RWPE2 (cell line): ENCODE data around the gene LAMB4.
A peak's percentile ranks its signal among the peaks of the same experiment; 100 is the strongest.

Experiments used
- ATAC-seq: fragments of 200-7000 bp; cut with Tn5 transposase; 3 replicates; pipeline ENCODE4 v1.9.1; 2021; ENCODE audit warnings: low read depth
- DNase-seq: peaks from one replicate; pipeline ENCODE4 v3.0.0-alpha.2; 2020; ENCODE audit warnings: low spot score
- H3K27ac ChIP-seq: fragments of 450-650 bp; 2 replicates; pipeline ENCODE4 v1.5.1; 2017; ENCODE audit warnings: mild to moderate bottlenecking; ENCODE audit not compliant: poor library complexity, severe bottlenecking
- H3K27me3 ChIP-seq: fragments of 250-450 bp; sonication (Bioruptor Pico); 2 replicates; pipeline ENCODE4 v1.5.1; 2021; ENCODE audit warnings: mild to moderate bottlenecking, moderate library complexity; ENCODE audit not compliant: insufficient read depth, poor library complexity, severe bottlenecking
- H3K36me3 ChIP-seq: fragments of 250-450 bp; sonication (Bioruptor Pico); 2 replicates; pipeline ENCODE4 v1.5.1; 2020; ENCODE audit warnings: low read depth, mild to moderate bottlenecking, moderate library complexity
- H3K4me1 ChIP-seq: fragments of 250-450 bp; sonication (Bioruptor Pico); 2 replicates; pipeline ENCODE4 v1.5.1; 2021; ENCODE audit warnings: mild to moderate bottlenecking, moderate library complexity; ENCODE audit not compliant: insufficient read depth, poor library complexity, severe bottlenecking
- H3K4me3 ChIP-seq: fragments of 250-450 bp; sonication (Bioruptor Pico); 2 replicates; pipeline ENCODE4 v1.5.1; 2021; ENCODE audit warnings: mild to moderate bottlenecking, moderate library complexity; ENCODE audit not compliant: severe bottlenecking
- H3K9me3 ChIP-seq: fragments of 250-450 bp; sonication (Bioruptor Pico); 2 replicates; pipeline ENCODE4 v1.5.1; 2021; ENCODE audit warnings: mild to moderate bottlenecking, moderate library complexity; ENCODE audit not compliant: severe bottlenecking
- TF ChIP-seq, protein P1 (sequence below): fragments of 450-650 bp; IDR thresholded peaks from one replicate; pipeline ENCODE4 v1.5.1; 2017; ENCODE audit warnings: mild to moderate bottlenecking, moderate library complexity; ENCODE audit not compliant: poor library complexity, severe bottlenecking

Gene LAMB4

DNA sequence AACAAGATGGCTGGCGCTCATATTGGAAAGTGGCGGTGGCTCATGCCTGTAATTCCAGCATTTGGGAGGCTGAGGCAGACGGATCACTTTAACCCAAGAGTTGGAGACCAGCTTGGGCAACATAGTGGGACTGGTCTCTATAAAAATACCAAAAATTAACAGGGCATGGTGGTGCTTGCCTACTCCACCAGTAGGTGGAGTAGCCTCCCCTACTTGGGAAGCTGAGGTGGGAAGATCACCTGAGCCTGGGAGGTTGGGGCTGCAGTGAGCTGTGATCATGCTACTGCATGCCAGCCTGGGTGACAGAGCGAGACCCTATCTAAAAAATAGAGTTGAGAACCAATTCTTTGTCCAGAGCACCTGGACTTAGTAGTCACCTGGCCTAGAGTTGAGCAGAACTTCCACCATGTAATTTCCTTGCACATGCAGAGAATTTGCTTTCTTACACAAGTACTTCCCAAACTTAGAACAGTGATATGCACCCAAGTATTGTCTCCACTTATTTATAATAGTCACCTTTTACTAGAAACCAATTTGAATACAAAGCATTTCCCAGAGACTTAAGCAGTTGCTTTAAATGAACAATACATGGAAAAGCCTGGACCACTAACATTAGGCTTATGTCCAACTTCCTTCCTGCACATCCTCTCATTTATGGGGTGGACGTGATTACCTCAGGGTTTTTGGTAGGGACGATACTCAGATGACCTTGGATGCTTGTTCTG is 15.9 kb downstream of the LAMB4 start:
- TF ChIP-seq, protein P1, sequence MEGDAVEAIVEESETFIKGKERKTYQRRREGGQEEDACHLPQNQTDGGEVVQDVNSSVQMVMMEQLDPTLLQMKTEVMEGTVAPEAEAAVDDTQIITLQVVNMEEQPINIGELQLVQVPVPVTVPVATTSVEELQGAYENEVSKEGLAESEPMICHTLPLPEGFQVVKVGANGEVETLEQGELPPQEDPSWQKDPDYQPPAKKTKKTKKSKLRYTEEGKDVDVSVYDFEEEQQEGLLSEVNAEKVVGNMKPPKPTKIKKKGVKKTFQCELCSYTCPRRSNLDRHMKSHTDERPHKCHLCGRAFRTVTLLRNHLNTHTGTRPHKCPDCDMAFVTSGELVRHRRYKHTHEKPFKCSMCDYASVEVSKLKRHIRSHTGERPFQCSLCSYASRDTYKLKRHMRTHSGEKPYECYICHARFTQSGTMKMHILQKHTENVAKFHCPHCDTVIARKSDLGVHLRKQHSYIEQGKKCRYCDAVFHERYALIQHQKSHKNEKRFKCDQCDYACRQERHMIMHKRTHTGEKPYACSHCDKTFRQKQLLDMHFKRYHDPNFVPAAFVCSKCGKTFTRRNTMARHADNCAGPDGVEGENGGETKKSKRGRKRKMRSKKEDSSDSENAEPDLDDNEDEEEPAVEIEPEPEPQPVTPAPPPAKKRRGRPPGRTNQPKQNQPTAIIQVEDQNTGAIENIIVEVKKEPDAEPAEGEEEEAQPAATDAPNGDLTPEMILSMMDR, result peak; percentile 70
- Histone ChIP-seq H3K36me3 (no peaks in the 10 kb centered on the region), H3K27me3 (no peaks in the 10 kb centered on the region), H3K4me3 (no peak overlapping the region), H3K9me3 (no peaks in the 10 kb centered on the region), H3K27ac (no peak overlapping the region), H3K4me1 (no peaks in the 10 kb centered on the region)
- ATAC-seq (peak; percentile 54; the same call in 1 of the 3 replicates), DNase-seq (no peak)

DNA sequence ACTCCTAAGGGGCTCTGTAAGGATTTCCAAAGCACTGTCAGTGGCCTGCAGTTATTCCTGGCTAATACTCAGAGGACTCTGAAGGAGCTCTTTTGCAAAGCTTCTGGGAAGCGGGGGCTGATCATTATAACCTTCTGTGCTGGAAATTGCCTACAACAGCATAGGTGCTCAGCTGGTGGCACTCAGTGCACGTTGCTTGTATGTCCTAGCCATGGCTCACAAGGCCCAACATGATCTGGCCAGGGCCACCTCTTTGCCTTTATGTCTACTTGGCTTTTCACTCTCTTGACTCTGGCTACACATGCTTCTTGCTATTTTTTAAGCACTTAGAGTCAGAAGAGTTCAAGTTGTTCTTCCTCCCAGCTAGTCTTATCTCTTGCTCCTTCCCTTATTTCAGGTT is 17.5 kb downstream of the LAMB4 start:
- ATAC-seq, result no peak
- H3K4me3 ChIP-seq, result no peak overlapping the region

DNA sequence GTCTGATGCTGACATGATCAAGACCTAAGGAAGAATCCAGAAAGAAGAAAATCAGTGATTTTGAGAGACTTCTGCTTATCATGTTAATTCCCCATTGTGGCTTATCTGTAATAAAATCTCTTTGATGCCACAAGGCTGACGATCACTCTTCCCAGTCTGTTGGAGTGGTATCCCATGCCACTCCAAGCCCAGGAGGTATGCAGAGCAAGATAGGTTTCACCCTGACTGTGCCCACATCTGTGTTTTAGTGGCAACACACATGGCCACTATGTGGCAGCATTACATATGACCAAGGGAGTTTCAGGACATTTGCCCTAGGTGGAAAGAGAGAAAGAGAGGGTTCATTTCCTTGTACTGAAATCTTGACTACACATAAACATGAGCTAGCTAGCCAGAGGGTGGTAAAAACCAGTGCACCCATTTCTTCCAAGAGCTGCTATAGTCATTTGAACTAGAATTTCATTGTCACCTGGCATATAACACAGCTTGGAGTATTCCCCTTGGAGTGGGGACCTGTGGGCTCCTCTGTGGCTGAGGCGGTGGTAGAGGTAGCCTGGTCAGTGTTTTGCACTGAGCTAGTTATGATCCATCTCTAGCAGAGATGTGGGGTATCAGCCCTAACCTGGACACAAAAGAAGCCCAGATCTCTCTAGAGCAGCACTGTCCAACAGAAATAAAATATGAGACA is 20.8 kb downstream of the LAMB4 start:
- Histone ChIP-seq H3K4me3 (no peak overlapping the region), H3K27ac (no peak overlapping the region), H3K36me3 (no peaks in the 10 kb centered on the region), H3K9me3 (no peaks in the 10 kb centered on the region), H3K27me3 (no peaks in the 10 kb centered on the region), H3K4me1 (no peaks in the 10 kb centered on the region)
- TF ChIP-seq, protein P1, result peak; percentile 70
- ATAC-seq (peak; percentile 61; the same call in 2 of the 3 replicates), DNase-seq (no peak)

More for the DNA sequence above, 17.5 kb downstream of the LAMB4 start:
- TF ChIP-seq, protein P1, result no peak
- Histone ChIP-seq H3K36me3 (no peaks in the 10 kb centered on the region), H3K4me1 (no peaks in the 10 kb centered on the region), H3K27ac (no peak overlapping the region), H3K9me3 (no peaks in the 10 kb centered on the region), H3K27me3 (no peaks in the 10 kb centered on the region)
- DNase-seq, result no peak

DNA sequence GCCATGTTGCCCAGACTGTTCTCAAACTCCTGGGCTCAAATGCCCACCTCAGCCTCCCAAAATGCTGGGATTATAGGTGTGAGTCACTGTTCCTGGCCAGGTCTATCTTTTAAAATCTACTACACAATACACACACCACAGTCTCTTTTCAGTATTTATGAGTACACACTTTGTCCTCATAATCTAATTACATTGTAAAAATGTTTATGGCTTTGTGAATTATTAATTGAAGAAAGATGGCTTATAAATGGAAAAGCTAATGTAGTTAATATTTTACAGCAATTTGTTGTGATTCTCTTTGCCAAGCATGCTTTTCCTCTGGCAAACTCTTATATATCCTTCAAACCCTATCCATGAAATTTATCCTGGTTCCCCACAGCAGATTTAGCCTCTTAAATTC is 22.0 kb downstream of the LAMB4 start:
- Histone ChIP-seq H3K4me1 (no peaks in the 10 kb centered on the region), H3K9me3 (no peaks in the 10 kb centered on the region), H3K36me3 (no peaks in the 10 kb centered on the region), H3K27ac (no peak overlapping the region), H3K27me3 (no peaks in the 10 kb centered on the region), H3K4me3 (no peak overlapping the region)
- TF ChIP-seq, protein P1, result no peak
- ATAC-seq, result no peak
- DNase-seq, result no peak

DNA sequence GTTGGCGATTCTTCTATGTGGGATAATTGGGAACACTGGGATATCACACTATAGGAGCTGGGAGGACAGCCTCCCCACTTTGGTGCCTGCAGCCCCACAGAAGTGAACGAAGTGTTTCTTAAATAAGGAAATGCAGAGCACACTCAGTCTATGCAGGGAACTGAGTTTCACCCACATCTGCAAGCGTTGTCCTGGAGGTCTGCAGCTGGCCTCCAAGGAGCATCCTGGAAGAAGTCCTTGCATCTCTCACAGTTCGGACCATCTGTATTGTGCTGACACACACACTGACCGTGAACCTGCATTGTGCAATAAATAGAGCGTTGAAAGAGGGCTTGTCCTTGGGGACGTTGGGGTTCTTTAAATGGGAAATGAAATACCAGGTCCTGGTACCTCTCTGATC is 25.8 kb downstream of the LAMB4 start:
- H3K27ac ChIP-seq, result no peak overlapping the region
- peaks cover 3% of the 10 kb centered on the region for H3K9me3 ChIP-seq
- ATAC-seq (no peak), DNase-seq (no peak)
- H3K4me1 ChIP-seq, result no peaks in the 10 kb centered on the region
- no peaks in the 10 kb centered on the region for H3K36me3 ChIP-seq
- no peak overlapping the region for H3K4me3 ChIP-seq
- TF ChIP-seq, protein P1, result no peak
- no peaks in the 10 kb centered on the region for H3K27me3 ChIP-seq
